Measurements from ENCODE around the gene GFPT2. TPM values are rescaled to one million over a fixed set of nuclear protein-coding genes. Genes with fewer than 3 reads are reported as not detected.

GFPT2 gene
- total RNA-seq, 1 donor from 2014 or later: 10.1 TPM

DNA sequence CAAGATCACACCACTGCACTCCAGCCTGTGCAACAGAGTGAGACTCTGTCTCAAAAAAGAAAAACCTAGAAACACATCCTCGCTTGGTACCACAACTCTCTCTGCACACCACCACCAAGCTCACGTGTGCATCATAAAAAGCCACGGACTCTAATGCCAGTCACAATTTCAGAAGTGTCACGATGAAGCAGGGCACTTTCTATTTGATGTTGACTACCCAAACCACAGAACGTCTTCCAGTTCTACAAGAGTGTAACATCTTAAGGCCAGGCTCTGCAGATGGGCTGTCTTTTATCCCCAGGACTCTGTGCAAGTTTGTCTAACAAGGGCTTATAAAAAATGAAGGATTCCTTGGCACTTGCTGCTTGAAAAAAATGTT is 22.9 kb downstream of the GFPT2 start:
- Mint-ChIP-seq H3K27me3 (ENCODE audit: unreplicated experiment) (peaks cover 5% of the 10 kb centered on the region), H3K4me3 (ENCODE audit: unreplicated experiment) (no peak overlapping the region), H3K27ac (ENCODE audit: unreplicated experiment) (no peak overlapping the region)

GRCh38 chr5:180329606-180330269 is 23.4 kb downstream of the GFPT2 start:
- Mint-ChIP-seq H3K9me3 (ENCODE audit: unreplicated experiment) (no peaks in the 10 kb centered on the region), H3K27me3 (ENCODE audit: unreplicated experiment) (peaks cover 5% of the 10 kb centered on the region), H3K36me3 (ENCODE audit: low read depth, unreplicated experiment) (peaks cover 3% of the 10 kb centered on the region), H3K4me3 (ENCODE audit: unreplicated experiment) (no peak overlapping the region), H3K4me1 (ENCODE audit: unreplicated experiment) (peaks cover 11% of the 10 kb centered on the region), H3K27ac (ENCODE audit: unreplicated experiment) (no peak overlapping the region)
- DNase-seq (ENCODE audit: low spot score): no peak
- no peak for TF ChIP-seq CTCF (IDR thresholded peaks at IDR 0.05; ENCODE audit: unreplicated experiment)

More for the DNA sequence above, 22.9 kb downstream of the GFPT2 start:
- no peak for TF ChIP-seq CTCF (IDR thresholded peaks at IDR 0.05; ENCODE audit: unreplicated experiment)
- Mint-ChIP-seq H3K36me3 (ENCODE audit: low read depth, unreplicated experiment) (peaks cover 3% of the 10 kb centered on the region), H3K9me3 (ENCODE audit: unreplicated experiment) (no peaks in the 10 kb centered on the region), H3K4me1 (ENCODE audit: unreplicated experiment) (peaks cover 11% of the 10 kb centered on the region)
- no peak for DNase-seq (ENCODE audit: low spot score)

- H3K36me3 Mint-ChIP-seq (ENCODE audit: low read depth, unreplicated experiment): peaks cover 3% of the 10 kb centered on the region
- peaks cover 11% of the 10 kb centered on the region for H3K4me1 Mint-ChIP-seq (ENCODE audit: unreplicated experiment)
- H3K4me3 Mint-ChIP-seq (ENCODE audit: unreplicated experiment): no peak overlapping the region
- TF ChIP-seq CTCF (IDR thresholded peaks at IDR 0.05; ENCODE audit: unreplicated experiment): no peak
- H3K27ac Mint-ChIP-seq (ENCODE audit: unreplicated experiment): no peak overlapping the region
- DNase-seq (ENCODE audit: low spot score): no peak
- peaks cover 5% of the 10 kb centered on the region for H3K27me3 Mint-ChIP-seq (ENCODE audit: unreplicated experiment)
- no peaks in the 10 kb centered on the region for H3K9me3 Mint-ChIP-seq (ENCODE audit: unreplicated experiment)
Observed at GRCh38 chr5:180329138-180329435, 24.0 kb downstream of the GFPT2 start.

- peaks cover 3% of the 10 kb centered on the region for H3K36me3 Mint-ChIP-seq (ENCODE audit: low read depth, unreplicated experiment)
Observed at GRCh38 chr5:180328296-180329137, 24.6 kb downstream of the GFPT2 start.

More at GRCh38 chr5:180328296-180329137, 24.6 kb downstream of the GFPT2 start:
- DNase-seq (ENCODE audit: low spot score): peak; percentile 79
- H3K27me3 Mint-ChIP-seq (ENCODE audit: unreplicated experiment): peaks cover 5% of the 10 kb centered on the region
- H3K4me3 Mint-ChIP-seq (ENCODE audit: unreplicated experiment): no peak overlapping the region
- no peaks in the 10 kb centered on the region for H3K9me3 Mint-ChIP-seq (ENCODE audit: unreplicated experiment)
- peaks cover 11% of the 10 kb centered on the region for H3K4me1 Mint-ChIP-seq (ENCODE audit: unreplicated experiment)
- peak; percentile 83 for TF ChIP-seq CTCF (IDR thresholded peaks at IDR 0.05; ENCODE audit: unreplicated experiment)
- H3K27ac Mint-ChIP-seq (ENCODE audit: unreplicated experiment): no peak overlapping the region

Measured in endothelial cell (in vitro differentiated cells).